HG02840 (cell line): Measurements from ENCODE around the gene PCNX1.
"Not testable (repeated sequence)": the region's sequence is repeated elsewhere in the genome, so short reads cannot be mapped to it uniquely, and the experiment has no call there.

Experiments
- ATAC-seq: cut with Tn5 transposase; IDR thresholded peaks from one replicate; pipeline ENCODE4 v1.9.1; 2021; ENCODE audit warnings: mild to moderate bottlenecking, moderate library complexity, moderate number of reproducible peaks; ENCODE audit not compliant: unreplicated experiment, low FRiP score

PCNX1 gene

GRCh38 chr14:71061458-71061857, 154.2 kb downstream of the PCNX1 start:
- no peak for ATAC-seq

DNA sequence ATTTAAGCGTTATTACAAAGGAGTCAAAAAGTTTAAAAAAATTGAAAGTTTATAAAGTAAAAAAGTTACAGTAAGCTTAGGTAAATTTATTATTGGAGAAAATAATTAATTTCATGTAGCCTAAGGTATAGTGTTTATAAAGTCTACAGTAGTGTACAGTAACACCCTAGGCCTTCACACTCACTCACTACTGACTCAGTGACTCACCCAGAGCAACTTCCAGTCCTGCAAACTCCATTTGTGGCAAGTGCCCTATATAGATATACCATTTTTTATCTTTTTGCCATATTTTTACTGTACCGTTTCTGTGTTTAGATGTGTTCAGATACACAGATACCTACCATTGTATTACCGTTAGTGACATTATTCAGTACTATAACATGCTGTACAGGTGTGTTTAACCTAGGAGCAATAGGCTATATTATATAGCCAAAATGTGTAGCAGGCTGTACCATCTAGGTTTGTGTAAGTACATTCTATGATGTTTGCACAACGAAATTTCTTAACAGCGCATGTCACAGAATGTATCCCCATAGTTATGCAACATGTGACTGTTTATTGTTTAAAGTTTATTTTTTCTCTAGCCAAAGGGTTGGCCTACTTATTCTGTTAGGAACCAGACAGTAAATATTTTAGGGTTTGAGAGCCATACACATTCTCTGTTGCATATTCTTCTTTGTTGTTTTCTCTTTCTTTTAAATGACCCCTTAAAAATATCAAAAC, 155.5 kb downstream of the PCNX1 start:
- ATAC-seq = no peak

DNA sequence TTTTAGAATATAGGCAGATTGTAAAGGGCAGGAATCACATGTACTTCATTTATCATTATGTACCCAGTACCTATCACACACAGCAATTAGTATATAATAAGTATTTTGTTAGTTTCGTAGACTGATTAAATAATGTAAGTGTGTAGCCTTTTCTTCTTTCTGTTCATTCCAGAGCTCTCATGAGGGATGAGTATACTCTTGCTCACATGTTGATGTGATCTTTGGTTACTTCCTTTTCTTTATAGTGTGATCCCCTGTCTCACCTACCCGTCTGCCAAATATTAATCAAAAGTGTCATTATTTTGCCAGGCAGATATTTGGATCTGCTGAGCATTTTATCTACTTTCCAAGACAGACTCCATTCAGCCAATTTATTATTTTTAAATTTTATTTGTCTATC, 156.1 kb downstream of the PCNX1 start:
- ATAC-seq = no peak

DNA sequence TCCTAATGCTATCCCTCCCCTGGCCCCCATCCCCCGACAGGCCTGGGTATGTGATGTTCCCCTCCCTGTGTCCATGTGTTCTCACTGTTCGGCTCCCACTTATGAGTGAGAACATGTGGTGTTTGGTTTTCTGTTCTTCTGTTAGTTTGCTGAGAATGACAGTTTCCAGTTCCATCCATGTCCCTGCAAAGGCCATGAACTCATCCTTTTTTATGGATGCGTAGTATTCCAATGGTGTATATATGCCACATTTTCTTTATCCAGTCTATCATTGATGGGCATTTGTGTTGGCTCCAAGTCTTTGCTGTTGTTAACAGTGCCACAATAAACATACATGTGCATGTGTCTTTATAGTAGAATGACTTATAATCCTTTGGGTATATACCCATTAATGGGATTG, 157.5 kb downstream of the PCNX1 start:
- ATAC-seq = not testable (repeated sequence)

GRCh38 chr14:71070169-71070568, 162.9 kb downstream of the PCNX1 start:
- ATAC-seq = no peak

DNA sequence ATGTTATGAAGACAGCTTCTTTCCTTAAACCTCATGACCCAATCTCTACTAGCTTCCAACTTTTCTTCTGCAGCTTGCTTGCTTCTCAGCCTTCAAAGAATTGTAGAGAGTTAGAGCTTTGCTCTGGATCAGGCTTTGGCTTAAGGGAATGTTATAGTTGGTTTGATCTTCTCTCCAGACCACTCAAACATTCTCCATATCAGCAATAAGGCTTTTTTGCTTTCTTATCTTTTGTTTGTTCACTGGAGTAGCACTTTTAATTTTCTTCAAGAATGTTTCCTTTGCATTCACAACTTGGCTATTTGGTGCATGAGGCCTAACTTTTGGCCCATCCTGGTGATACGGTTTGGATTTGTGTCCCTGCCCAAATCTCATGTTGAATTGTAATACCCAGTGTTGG, 163.8 kb downstream of the PCNX1 start:
- no peak for ATAC-seq

DNA sequence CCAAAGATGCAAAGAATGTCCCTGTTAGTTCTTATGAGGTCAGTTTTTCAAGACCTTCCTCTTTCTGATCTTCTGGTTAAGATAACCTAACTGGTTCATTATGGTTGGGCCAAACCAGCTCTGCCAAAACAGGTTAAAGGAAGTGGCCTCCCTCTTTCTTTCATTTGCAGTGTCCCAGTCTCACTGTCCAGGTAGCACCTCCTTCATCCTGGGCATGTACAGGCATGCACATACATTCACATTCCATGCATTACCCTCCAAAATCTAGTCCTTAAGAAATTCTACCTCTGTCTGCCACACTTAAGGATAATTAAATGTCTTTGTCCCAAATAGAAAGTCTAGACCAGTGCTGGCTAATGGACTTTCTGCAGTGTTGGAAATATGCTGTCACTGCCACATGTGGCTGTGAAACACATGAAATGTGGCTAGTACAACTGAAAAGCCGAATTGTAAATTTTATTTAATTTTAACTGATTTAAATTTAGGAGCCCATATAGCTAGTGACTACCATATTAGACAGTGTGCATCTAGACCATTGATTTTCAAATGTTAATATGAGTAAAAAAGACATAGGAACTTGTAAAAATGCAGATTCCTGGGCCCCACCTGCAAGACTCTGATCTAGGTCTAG, 169.3 kb downstream of the PCNX1 start:
- ATAC-seq = no peak

GRCh38 chr14:71078500-71078899, 171.2 kb downstream of the PCNX1 start:
- no peak for ATAC-seq

GRCh38 chr14:71086567-71086966, 179.3 kb downstream of the PCNX1 start:
- no peak for ATAC-seq

DNA sequence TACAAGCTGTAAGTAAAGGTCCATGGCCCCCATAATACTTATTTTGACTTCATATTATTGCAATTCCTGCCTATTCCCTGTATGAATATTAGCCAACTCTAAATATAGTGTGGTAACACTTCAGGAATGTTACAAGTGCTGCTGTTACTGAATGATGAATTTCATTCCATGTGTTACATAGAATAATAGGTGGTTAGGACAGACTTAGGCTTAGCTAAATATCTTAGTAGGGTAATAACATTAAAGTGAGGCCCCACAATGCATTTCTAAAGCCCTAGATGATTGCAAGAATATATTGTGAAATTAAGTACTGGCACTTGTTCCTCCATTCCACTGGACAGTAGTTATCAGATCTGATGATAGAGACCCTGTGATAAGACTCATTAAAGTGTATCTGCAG, 182.7 kb downstream of the PCNX1 start:
- ATAC-seq = no peak

DNA sequence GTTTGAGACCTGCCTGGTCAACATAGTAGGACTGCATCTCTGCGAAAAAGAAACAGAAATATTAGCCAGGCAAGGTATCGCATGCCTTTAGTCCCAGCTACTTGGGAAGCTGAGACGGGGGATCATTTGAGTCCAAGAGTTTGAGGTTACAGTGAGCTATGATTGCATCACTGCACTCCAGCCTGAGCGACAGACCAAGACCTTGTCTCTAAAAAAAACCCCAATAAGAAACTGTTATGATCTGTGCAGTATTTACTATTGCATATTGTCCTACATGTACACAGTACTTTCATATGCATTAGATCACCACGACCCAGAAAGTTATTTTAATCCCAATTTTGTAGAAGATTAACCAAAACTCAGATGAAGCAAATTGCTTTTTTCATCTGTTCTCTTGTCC, 187.5 kb downstream of the PCNX1 start:
- no peak for ATAC-seq

DNA sequence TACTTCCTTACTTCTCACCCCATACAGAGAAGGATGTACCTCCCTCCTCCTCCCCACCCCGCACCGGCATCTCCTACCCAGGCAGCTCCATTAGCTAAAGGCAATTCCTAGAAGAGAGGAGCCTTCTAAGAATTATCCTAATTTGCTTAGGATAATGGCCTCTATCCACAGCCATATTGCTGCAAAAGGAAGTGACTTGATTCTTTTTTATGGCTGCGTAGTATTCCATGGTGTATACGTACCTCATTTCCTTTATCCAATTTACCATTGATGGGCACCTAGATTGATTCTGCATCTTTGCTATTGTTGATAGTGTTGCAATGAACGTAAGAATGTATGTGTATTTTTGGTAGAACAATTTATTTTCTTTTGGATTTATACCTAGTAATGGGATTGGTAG, 189.7 kb downstream of the PCNX1 start:
- no peak for ATAC-seq

GRCh38 chr14:71103662-71104484, 196.6 kb downstream of the PCNX1 start:
- ATAC-seq = no peak

GRCh38 chr14:71105177-71105576, 197.9 kb downstream of the PCNX1 start:
- ATAC-seq = no peak

DNA sequence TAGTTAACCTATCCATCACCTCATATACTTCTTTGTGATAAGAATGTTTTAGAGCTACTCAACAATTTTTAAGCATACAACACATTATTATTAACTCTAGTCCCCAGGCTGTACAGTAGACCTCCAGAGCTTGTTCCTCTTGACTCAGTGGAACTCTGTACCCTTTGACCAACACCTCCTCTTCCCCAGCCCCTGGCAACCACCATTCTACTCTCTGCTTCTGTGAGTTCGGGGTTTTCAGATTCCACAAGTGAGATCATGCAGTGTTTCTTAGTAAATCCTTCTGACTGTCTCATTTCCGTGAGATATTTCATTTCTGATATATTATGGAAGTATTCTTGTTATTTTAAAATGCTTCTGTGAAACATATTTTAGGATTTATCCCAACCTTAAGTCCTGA, 200.7 kb downstream of the PCNX1 start:
- ATAC-seq = no peak

DNA sequence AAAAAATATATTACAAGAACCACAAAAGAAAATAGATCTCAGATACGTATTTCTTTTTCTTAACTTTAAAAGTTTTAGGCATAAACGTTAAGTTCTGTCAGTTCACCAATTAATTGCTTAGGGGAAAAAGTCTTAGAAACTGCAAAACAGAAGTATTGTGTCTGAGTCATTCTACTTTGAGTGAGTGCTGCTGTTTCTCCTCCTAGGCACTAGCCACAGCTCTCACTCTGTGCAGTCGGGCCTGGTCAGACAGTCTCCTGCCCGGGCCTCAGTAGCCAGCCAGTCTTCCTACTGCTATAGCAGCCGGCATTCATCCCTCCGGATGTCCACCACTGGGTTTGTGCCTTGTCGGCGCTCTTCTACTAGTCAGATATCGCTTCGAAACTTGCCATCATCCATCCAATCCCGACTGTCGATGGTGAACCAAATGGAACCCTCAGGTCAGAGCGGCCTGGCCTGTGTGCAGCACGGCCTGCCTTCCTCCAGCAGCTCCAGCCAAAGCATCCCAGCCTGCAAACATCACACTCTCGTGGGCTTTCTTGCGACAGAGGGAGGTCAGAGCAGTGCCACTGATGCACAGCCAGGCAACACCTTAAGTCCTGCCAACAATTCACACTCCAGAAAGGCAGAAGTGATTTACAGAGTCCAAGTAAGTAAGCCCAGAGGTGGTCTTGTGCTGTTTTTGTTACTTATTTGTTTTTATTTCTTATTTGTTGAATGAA, 201.3 kb downstream of the PCNX1 start:
- no peak for ATAC-seq

GRCh38 chr14:71113376-71113775, 206.1 kb downstream of the PCNX1 start:
- ATAC-seq = no peak

- no peak for ATAC-seq
These were observed 207.3 kb downstream of the PCNX1 start for GRCh38 chr14:71114565-71114964.

- ATAC-seq = no peak
These were observed 208.0 kb downstream of the PCNX1 start for GRCh38 chr14:71115306-71115705.

DNA sequence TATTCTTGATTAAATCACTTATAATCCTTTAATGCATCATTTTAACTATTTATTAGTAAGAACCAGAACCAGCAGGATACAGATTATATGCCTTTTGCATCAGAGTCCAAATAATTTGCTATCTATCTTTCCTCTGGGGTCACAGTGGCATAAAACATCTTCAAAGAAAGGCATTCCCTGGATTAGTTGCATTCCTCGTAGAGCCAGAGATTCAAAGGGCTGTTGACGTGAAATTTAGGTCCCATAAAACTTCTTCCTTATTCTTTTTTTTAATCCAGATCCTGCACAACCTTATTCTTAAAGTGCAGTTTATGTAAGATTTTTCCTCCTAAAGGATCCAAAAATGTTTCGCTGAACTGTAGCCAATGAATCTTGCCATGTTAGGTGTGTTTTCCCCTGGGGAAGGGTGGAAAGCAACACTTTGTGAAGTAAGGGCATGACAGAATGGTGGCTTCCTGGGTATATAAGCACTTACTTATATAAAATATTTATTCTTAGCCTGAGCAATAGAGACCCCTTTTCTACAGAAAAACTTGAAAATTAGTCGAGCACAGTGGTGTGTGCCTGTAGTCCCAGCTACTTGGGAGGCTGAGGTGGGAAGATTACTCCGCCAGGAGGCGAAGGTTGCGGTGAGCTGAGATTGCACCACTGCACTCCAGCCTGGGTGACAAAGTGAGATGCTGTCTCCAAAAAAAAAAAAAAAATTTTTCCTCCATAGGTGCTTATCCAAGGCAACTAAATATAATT, 208.7 kb downstream of the PCNX1 start:
- ATAC-seq = no peak
